ENCODE measurements around the gene MUC15. TPM values are rescaled to one million over a fixed set of nuclear protein-coding genes. Genes with fewer than 3 reads are reported as not detected.

Gene MUC15
- total RNA-seq, 1 donor from 2014 or later: 10.5 TPM

DNA sequence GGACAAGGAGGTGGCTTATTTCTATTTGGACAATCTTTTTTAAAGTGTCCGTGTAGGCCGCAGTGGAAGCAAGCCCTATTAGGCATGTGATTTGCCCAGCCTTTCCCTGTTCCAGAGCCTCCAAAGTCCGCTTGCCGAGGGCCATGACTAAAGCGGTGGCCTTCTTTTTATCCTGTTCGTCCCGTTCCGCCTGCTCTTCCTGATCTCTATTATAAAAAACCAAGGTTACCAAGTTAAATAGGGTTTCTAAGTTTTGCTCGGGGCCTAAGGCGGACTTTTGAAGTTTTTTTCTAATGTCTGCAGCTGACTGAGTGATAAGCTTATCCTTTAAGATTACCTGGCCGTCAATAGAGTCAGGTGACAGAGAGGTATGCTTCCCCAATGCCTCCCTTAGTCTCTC lies 21.6 kb upstream of the MUC15 start:
- H3K4me1 ChIP-seq: no peaks in the 10 kb centered on the region
- H3K36me3 ChIP-seq: no peaks in the 10 kb centered on the region
- no peaks in the 10 kb centered on the region for H3K27me3 ChIP-seq
- no peak overlapping the region for H3K4me3 ChIP-seq
- intact Hi-C loops (cut with DNase I): no loop called here
- TF ChIP-seq CTCF (IDR thresholded peaks at IDR 0.05): no peak
- DNase-seq (no peak), ATAC-seq (no peak)
- H3K9me3 ChIP-seq: no peaks in the 10 kb centered on the region
- H3K27ac ChIP-seq: no peak overlapping the region

DNA sequence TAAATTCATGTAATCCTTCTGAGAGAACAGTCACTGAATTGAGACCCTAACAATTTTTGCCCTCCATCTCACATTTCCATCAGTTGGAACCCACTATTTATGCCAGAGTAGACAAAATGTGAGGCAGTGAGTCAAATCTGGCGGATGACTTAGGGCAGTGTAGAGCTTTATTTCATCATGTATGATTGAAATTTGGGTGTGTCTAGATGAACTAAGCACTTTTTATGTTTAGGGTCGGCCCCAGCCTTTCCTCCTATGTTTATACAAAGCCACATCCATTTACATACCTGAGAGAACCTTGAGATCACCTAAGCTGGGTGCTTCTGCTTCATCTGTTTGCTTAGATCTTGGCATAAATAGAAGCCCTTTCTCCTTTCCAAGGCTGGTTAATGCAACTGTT lies 15.0 kb upstream of the MUC15 start:
- no peaks in the 10 kb centered on the region for H3K4me1 ChIP-seq
- ATAC-seq (no peak), DNase-seq (no peak)
- intact Hi-C loops (cut with DNase I): no loop called here
- H3K27me3 ChIP-seq: no peaks in the 10 kb centered on the region
- H3K27ac ChIP-seq: no peak overlapping the region
- H3K9me3 ChIP-seq: no peaks in the 10 kb centered on the region
- no peak overlapping the region for H3K4me3 ChIP-seq
- no peaks in the 10 kb centered on the region for H3K36me3 ChIP-seq
- no peak for TF ChIP-seq CTCF (IDR thresholded peaks at IDR 0.05)

DNA sequence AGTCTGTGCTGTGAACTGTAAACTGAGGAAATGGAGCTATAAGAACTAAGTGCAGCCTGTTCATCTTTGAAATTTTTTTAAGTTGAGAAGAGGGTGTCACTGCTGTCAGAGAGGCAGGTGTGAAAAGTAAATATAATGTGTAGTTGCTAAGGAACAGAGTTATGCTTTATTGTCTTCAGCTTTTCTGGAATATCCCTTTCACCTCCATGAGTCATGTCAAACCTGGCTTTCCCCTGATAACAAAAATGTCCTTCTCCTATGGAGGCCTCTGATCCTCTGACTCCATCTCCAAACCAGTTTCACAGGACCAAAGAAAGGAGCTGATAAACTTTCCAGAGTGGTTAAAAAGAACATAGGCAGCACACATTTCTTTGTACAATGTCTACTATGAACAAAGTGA lies 12.8 kb upstream of the MUC15 start:
- no peak for TF ChIP-seq CTCF (IDR thresholded peaks at IDR 0.05)
- no peak overlapping the region for H3K27ac ChIP-seq
- H3K9me3 ChIP-seq: no peaks in the 10 kb centered on the region
- no peaks in the 10 kb centered on the region for H3K4me1 ChIP-seq
- DNase-seq: no peak
- H3K4me3 ChIP-seq: no peak overlapping the region
- no peak for ATAC-seq
- intact Hi-C loops (cut with DNase I): no loop called here
- H3K27me3 ChIP-seq: no peaks in the 10 kb centered on the region
- no peaks in the 10 kb centered on the region for H3K36me3 ChIP-seq

- Histone ChIP-seq H3K4me1 (no peaks in the 10 kb centered on the region), H3K36me3 (no peaks in the 10 kb centered on the region), H3K27me3 (no peaks in the 10 kb centered on the region), H3K9me3 (no peaks in the 10 kb centered on the region), H3K4me3 (no peak overlapping the region), H3K27ac (no peak overlapping the region)
- ATAC-seq (peak; percentile 88), DNase-seq (no peak)
- intact Hi-C loops (cut with DNase I): no loop called here
- TF ChIP-seq CTCF (IDR thresholded peaks at IDR 0.05): no peak
These were observed 11.5 kb upstream of the MUC15 start for GRCh38 chr11:26583550-26583949.

DNA sequence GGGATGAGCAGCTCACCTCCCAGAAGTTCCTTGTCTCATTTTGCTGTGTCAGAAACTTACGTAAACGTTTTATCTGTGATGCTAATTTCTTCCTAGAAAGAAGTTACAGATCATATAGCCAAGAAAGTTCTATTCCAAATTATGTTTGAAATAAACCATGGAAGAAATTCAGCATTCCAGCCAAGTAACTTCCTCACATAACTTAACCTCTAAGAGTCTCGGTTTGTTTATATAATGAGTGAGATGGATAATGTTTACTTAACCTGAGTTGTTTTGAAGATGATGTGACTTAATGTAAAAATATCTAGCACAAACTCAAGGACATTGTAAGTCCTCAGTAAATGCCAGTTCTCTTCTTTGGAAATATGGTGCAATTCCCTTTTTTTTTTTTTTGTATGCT lies 8.9 kb upstream of the MUC15 start:
- Histone ChIP-seq H3K36me3 (no peaks in the 10 kb centered on the region), H3K4me1 (no peaks in the 10 kb centered on the region), H3K27me3 (no peaks in the 10 kb centered on the region), H3K27ac (no peak overlapping the region), H3K4me3 (no peak overlapping the region), H3K9me3 (no peaks in the 10 kb centered on the region)
- intact Hi-C loops (cut with DNase I): no loop called here
- ATAC-seq: peak; percentile 25
- DNase-seq: no peak
- no peak for TF ChIP-seq CTCF (IDR thresholded peaks at IDR 0.05)

DNA sequence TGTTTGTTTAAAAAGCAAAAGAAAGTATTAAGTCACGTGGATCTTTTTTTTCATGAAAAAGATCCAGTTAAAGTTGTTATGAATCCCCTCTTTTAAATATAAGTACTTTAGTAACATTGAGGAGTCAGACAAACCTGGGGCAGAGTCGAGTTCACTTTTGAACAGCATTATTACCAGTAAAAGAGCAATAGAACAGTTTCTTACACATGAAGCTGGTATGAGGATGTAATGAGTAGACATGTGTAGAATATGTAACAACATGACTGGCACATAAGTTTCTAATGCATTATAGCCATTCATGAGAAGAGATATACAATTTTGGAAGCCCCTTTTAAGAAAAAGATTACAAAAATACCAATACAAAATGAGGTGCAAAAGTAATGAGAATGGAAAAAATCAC lies 7.6 kb upstream of the MUC15 start:
- no peak for TF ChIP-seq CTCF (IDR thresholded peaks at IDR 0.05)
- no peak for DNase-seq
- Histone ChIP-seq H3K4me3 (no peak overlapping the region), H3K9me3 (no peaks in the 10 kb centered on the region), H3K27me3 (no peaks in the 10 kb centered on the region), H3K36me3 (no peaks in the 10 kb centered on the region), H3K27ac (no peak overlapping the region), H3K4me1 (no peaks in the 10 kb centered on the region)
- intact Hi-C loops (cut with DNase I): no loop called here
- no peak for ATAC-seq

Data from upper lobe of right lung (tissue), 1 donor.